ENCODE measurements around the gene CAD.
"Not testable (repeated sequence)": the region's sequence is repeated elsewhere in the genome, so short reads cannot be mapped to it uniquely, and the experiment has no call there.

The CAD gene

GRCh38 chr2:27186613-27187345 is 30.4 kb upstream of the CAD start:
- intact Hi-C loops (cut with micrococcal nuclease) = loop anchor here (2.0 kb wide), 1 partner anchor 74 kb away; no protein-coding TSS in a partner anchor
- H3K27me3 Mint-ChIP-seq = no peaks in the 10 kb centered on the region
- no peaks in the 10 kb centered on the region for H3K4me1 Mint-ChIP-seq (ENCODE audit: low read depth)
- H3K4me3 Mint-ChIP-seq = no peak overlapping the region
- no peak overlapping the region for H3K27ac Mint-ChIP-seq
- no peaks in the 10 kb centered on the region for H3K9me3 Mint-ChIP-seq
- no peaks in the 10 kb centered on the region for H3K36me3 Mint-ChIP-seq (ENCODE audit: low read depth)

DNA sequence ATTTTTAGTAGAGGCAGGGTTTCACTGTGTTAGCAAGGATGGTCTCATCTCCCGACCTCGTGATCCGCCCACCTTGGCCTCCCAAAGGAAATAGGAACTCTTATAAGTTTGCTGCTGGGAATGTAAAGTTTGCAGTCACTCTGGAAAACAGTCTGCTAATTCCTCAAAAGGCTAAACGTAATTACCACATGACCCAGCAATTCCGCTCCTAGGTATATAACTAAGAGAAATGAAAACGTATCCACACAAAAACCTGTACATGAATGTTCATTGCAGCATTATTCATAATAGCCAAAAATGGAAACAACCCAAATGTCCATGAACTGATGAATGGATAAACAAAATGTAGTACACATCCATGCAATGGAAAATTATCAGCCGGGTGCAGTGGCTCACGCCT is 27.2 kb upstream of the CAD start:
- H3K36me3 Mint-ChIP-seq (ENCODE audit: low read depth) = no peaks in the 10 kb centered on the region
- H3K9me3 Mint-ChIP-seq = no peaks in the 10 kb centered on the region
- no peak overlapping the region for H3K4me3 Mint-ChIP-seq
- no peaks in the 10 kb centered on the region for H3K4me1 Mint-ChIP-seq (ENCODE audit: low read depth)
- H3K27me3 Mint-ChIP-seq = peaks cover 3% of the 10 kb centered on the region
- no peak overlapping the region for H3K27ac Mint-ChIP-seq
- intact Hi-C loops (cut with micrococcal nuclease) = loop anchor here (10.0 kb wide), 1 partner anchor 225 kb away; no protein-coding TSS in a partner anchor

DNA sequence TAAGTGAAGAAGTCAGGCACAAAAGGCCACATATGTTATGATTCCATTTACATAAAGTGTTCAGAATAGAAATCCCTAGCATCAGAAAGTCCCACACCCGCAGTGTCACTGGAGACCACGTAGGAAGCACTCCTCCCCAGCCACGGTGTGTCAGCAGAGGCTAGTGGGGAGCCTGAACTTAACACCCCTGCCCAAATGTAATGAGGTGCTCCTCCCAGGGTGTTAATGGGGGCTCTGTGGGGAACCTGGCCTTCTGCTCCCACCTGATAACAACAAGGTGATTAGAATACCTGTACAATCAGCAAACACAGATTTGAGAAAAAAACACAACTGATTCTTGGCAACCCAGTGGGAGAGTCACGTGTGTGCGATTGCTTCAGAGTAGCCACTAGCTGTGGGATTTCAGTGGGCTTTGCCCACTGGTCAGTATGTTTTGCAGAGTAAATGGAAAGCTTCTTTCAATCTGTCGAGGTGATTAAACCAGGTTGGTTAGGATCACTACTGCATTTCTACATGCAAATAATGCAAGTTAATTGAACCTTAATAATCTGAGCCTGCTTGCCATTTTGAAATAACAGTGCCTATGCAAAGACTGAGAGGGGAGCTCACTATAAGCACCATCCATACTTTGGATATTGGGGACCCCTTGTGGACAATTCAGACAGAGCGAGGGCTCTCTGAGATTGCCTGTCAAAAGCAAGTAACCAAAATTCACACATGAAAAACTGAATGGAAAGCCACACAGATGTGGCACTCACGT is 25.9 kb upstream of the CAD start:
- Mint-ChIP-seq H3K27me3 (peaks cover 3% of the 10 kb centered on the region), H3K27ac (no peak overlapping the region), H3K9me3 (no peaks in the 10 kb centered on the region), H3K4me3 (no peak overlapping the region), H3K4me1 (ENCODE audit: low read depth) (no peaks in the 10 kb centered on the region), H3K36me3 (ENCODE audit: low read depth) (no peaks in the 10 kb centered on the region)
- intact Hi-C loops (cut with micrococcal nuclease) = loop anchor here (10.0 kb wide), 1 partner anchor 226 kb away; no protein-coding TSS in a partner anchor

- intact Hi-C loops (cut with micrococcal nuclease) = loop anchor here (10.0 kb wide), 1 partner anchor 230 kb away; no protein-coding TSS in a partner anchor
- peaks cover 3% of the 10 kb centered on the region for H3K27me3 Mint-ChIP-seq
- no peaks in the 10 kb centered on the region for H3K9me3 Mint-ChIP-seq
- no peaks in the 10 kb centered on the region for H3K4me1 Mint-ChIP-seq (ENCODE audit: low read depth)
- H3K4me3 Mint-ChIP-seq = no peak overlapping the region
- peaks cover 5% of the 10 kb centered on the region for H3K36me3 Mint-ChIP-seq (ENCODE audit: low read depth)
- no peak overlapping the region for H3K27ac Mint-ChIP-seq
These were observed 22.4 kb upstream of the CAD start for GRCh38 chr2:27194538-27195354.

DNA sequence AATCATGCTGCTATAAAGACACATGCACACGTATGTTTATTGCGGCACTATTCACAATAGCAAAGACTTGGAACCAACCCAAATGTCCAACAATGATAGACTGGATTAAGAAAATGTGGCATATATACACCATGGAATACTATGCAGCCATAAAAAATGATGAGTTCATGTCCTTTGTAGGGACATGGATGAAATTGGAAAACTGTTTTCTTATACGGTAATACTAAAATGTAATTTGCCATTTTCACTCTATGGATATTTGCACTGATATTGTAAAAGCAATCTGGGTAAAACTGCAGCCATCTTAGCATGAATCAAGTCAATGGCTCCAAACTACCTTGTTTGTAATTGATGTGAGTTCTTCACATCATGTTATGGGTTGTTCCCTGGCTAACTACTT is 21.4 kb upstream of the CAD start:
- intact Hi-C loops (cut with micrococcal nuclease) = loop anchor here (10.0 kb wide), 1 partner anchor 231 kb away; no protein-coding TSS in a partner anchor
- H3K4me3 Mint-ChIP-seq = not testable (repeated sequence)
- H3K36me3 Mint-ChIP-seq (ENCODE audit: low read depth) = peaks cover 15% of the 10 kb centered on the region

DNA sequence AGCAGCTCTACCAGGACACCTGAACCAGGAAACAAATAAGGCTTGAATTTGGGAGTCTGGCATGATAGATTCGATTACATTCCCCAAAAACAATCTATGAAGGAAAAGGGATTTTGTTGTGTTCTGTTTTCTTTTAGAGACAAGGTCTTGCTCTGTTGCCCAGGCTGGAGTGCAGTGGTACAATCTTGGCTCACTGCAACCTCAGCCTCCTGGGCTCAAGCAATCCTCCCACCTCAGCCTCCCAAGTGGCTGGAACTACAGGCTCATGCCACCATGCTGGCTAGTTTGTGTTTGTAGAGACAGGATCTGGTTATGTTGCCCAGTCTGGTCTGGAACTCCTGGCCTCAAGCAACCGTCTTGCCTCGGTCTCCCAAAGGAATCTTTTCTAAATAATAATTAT is 19.1 kb upstream of the CAD start:
- H3K36me3 Mint-ChIP-seq (ENCODE audit: low read depth) = peaks cover 38% of the 10 kb centered on the region
- H3K4me1 Mint-ChIP-seq (ENCODE audit: low read depth); H3K4me3 Mint-ChIP-seq; H3K27me3 Mint-ChIP-seq; H3K27ac Mint-ChIP-seq; H3K9me3 Mint-ChIP-seq: not testable (repeated sequence)
- intact Hi-C loops (cut with micrococcal nuclease) = loop anchor here (10.0 kb wide), 1 partner anchor 233 kb away; no protein-coding TSS in a partner anchor

More for the DNA sequence above, 21.4 kb upstream of the CAD start:
- H3K27me3 Mint-ChIP-seq; H3K27ac Mint-ChIP-seq; H3K9me3 Mint-ChIP-seq; H3K4me1 Mint-ChIP-seq (ENCODE audit: low read depth): not testable (repeated sequence)

DNA sequence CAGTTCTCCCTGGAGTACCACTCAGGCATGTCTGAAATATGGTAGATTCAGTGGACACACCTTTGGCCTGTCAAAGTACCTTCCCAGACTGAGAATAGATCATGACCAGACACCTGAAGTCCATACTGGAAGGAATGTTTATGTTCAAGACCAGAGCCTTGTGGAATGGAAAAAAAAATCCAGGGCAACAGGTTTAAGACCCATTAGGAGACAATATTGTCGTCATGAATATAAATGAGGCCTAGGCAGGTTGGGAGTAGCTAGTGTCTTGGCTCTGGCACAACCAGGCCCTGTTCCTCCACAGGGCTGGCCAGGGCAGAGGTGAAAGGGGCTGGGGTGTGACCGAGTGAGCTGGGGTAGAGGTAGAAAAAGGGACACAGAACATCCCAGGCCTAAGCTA is 18.5 kb upstream of the CAD start:
- Mint-ChIP-seq H3K27ac (no peak overlapping the region), H3K4me3 (no peak overlapping the region), H3K27me3 (no peaks in the 10 kb centered on the region), H3K36me3 (ENCODE audit: low read depth) (peaks cover 43% of the 10 kb centered on the region), H3K4me1 (ENCODE audit: low read depth) (no peaks in the 10 kb centered on the region), H3K9me3 (no peaks in the 10 kb centered on the region)
- intact Hi-C loops (cut with micrococcal nuclease) = loop anchor here (10.0 kb wide), 1 partner anchor 234 kb away; no protein-coding TSS in a partner anchor

- peaks cover 50% of the 10 kb centered on the region for H3K36me3 Mint-ChIP-seq (ENCODE audit: low read depth)
- H3K9me3 Mint-ChIP-seq = no peaks in the 10 kb centered on the region
- no peak overlapping the region for H3K27ac Mint-ChIP-seq
- H3K4me1 Mint-ChIP-seq (ENCODE audit: low read depth) = no peaks in the 10 kb centered on the region
- H3K27me3 Mint-ChIP-seq = no peaks in the 10 kb centered on the region
- intact Hi-C loops (cut with micrococcal nuclease) = loop anchor here (10.0 kb wide), 1 partner anchor 234 kb away; no protein-coding TSS in a partner anchor
- H3K4me3 Mint-ChIP-seq = no peak overlapping the region
These were observed 17.9 kb upstream of the CAD start for GRCh38 chr2:27199241-27199640.

- intact Hi-C loops (cut with micrococcal nuclease) = no loop called here
- Mint-ChIP-seq H3K27me3 (no peaks in the 10 kb centered on the region), H3K4me1 (ENCODE audit: low read depth) (no peaks in the 10 kb centered on the region), H3K27ac (no peak overlapping the region), H3K9me3 (no peaks in the 10 kb centered on the region), H3K36me3 (ENCODE audit: low read depth) (peaks cover 74% of the 10 kb centered on the region), H3K4me3 (no peak overlapping the region)
These were observed 15.5 kb upstream of the CAD start for GRCh38 chr2:27201675-27202074.

- Mint-ChIP-seq H3K4me1 (ENCODE audit: low read depth) (no peaks in the 10 kb centered on the region), H3K36me3 (ENCODE audit: low read depth) (peaks cover 86% of the 10 kb centered on the region), H3K4me3 (no peak overlapping the region), H3K9me3 (no peaks in the 10 kb centered on the region), H3K27me3 (no peaks in the 10 kb centered on the region), H3K27ac (no peak overlapping the region)
- intact Hi-C loops (cut with micrococcal nuclease) = no loop called here
These were observed 14.3 kb upstream of the CAD start for GRCh38 chr2:27202854-27203253.

DNA sequence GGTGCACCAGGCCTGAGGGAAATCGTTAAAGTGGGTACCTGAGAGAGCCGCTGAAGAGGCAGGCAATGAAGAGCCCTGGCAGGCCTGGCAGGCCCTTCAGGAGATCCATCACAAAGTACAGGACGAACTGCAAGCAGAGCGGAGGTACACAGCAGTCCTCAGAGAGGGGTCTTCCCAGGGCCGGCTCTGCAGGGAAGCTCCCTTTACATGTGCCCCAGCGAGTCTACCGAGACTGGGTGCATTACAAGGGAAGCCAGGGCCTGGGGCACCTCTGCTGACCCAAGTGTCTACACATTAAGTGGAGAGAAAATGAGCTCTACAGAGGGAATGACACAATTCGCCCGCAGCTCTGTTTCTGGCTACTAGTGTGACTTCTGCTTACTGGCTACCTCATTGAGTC is 13.4 kb upstream of the CAD start:
- no peaks in the 10 kb centered on the region for H3K4me1 Mint-ChIP-seq (ENCODE audit: low read depth)
- no peak overlapping the region for H3K27ac Mint-ChIP-seq
- no peaks in the 10 kb centered on the region for H3K27me3 Mint-ChIP-seq
- no peak overlapping the region for H3K4me3 Mint-ChIP-seq
- intact Hi-C loops (cut with micrococcal nuclease) = no loop called here
- H3K9me3 Mint-ChIP-seq = no peaks in the 10 kb centered on the region
- H3K36me3 Mint-ChIP-seq (ENCODE audit: low read depth) = peaks cover 95% of the 10 kb centered on the region

DNA sequence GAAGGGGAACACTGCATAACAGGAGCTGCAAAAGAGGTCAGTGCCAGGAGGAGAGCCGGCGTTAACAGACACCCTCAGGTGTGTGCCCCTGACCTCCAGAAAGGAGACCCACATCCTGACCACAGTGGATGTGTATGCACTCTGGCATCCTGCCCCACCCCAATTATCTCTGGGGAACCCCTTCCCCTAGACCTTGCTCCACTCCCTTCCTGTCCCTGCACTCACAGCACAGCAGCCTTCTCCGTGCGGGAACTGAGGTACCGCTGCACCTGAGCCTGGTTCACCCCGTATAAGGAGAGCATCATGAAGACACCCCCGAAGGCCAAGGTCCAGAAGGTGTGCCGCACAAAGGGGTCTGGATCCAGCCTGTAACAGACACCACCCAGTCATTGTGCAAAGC is 12.6 kb upstream of the CAD start:
- no peak overlapping the region for H3K27ac Mint-ChIP-seq
- peaks cover 98% of the 10 kb centered on the region for H3K36me3 Mint-ChIP-seq (ENCODE audit: low read depth)
- peaks cover 3% of the 10 kb centered on the region for H3K4me1 Mint-ChIP-seq (ENCODE audit: low read depth)
- intact Hi-C loops (cut with micrococcal nuclease) = no loop called here
- no peaks in the 10 kb centered on the region for H3K27me3 Mint-ChIP-seq
- no peak overlapping the region for H3K4me3 Mint-ChIP-seq
- H3K9me3 Mint-ChIP-seq = no peaks in the 10 kb centered on the region

GRCh38 chr2:27205206-27205605 is 12.0 kb upstream of the CAD start:
- no peaks in the 10 kb centered on the region for H3K27me3 Mint-ChIP-seq
- intact Hi-C loops (cut with micrococcal nuclease) = no loop called here
- H3K4me1 Mint-ChIP-seq (ENCODE audit: low read depth) = peaks cover 9% of the 10 kb centered on the region
- H3K36me3 Mint-ChIP-seq (ENCODE audit: low read depth) = peaks cover 91% of the 10 kb centered on the region
- no peak overlapping the region for H3K4me3 Mint-ChIP-seq
- H3K9me3 Mint-ChIP-seq = no peaks in the 10 kb centered on the region
- H3K27ac Mint-ChIP-seq = no peak overlapping the region

GRCh38 chr2:27206346-27206745 is 10.8 kb upstream of the CAD start:
- Mint-ChIP-seq H3K27ac (no peak overlapping the region), H3K4me1 (ENCODE audit: low read depth) (peaks cover 13% of the 10 kb centered on the region), H3K27me3 (no peaks in the 10 kb centered on the region), H3K36me3 (ENCODE audit: low read depth) (peaks cover 80% of the 10 kb centered on the region), H3K9me3 (no peaks in the 10 kb centered on the region), H3K4me3 (no peak overlapping the region)
- intact Hi-C loops (cut with micrococcal nuclease) = no loop called here
